GM19043 (cell line): ENCODE measurements around the gene GABRD.

Experiments
- ATAC-seq: cut with Tn5 transposase; IDR thresholded peaks from one replicate; pipeline ENCODE4 v1.9.1; 2021; ENCODE audit warnings: low read depth; ENCODE audit not compliant: unreplicated experiment

Gene GABRD

GRCh38 chr1:2072109-2072806 is 53.1 kb downstream of the GABRD start:
- no peak for ATAC-seq

GRCh38 chr1:2072891-2073290 is 53.7 kb downstream of the GABRD start:
- ATAC-seq, result no peak

- ATAC-seq, result no peak
Observed at GRCh38 chr1:2073382-2074230, 54.5 kb downstream of the GABRD start.

GRCh38 chr1:2074396-2074795 is 55.3 kb downstream of the GABRD start:
- ATAC-seq, result no peak

- ATAC-seq, result no peak
Observed at GRCh38 chr1:2074944-2075740, 56.0 kb downstream of the GABRD start.

GRCh38 chr1:2076826-2077225 is 57.7 kb downstream of the GABRD start:
- ATAC-seq, result no peak

GRCh38 chr1:2078170-2078569 is 59.0 kb downstream of the GABRD start:
- ATAC-seq, result no peak

GRCh38 chr1:2079396-2080085 is 60.4 kb downstream of the GABRD start:
- no peak for ATAC-seq

GRCh38 chr1:2080140-2080539 is 61.0 kb downstream of the GABRD start:
- ATAC-seq, result no peak
